ENCODE measurements around the gene MPND.

GRCh38 chr19:4363571-4364304 lies 20.4 kb downstream of the MPND start:
- no peak for TF ChIP-seq ZSCAN30 (tag by site-specific recombination; IDR thresholded peaks at IDR 0.05)
- no peak for TF ChIP-seq ZBTB21 (tag by site-specific recombination; IDR thresholded peaks at IDR 0.05)
- TF ChIP-seq REST (tag by site-specific recombination; IDR thresholded peaks at IDR 0.05), result no peak
- no peak for TF ChIP-seq ZNF274 (IDR thresholded peaks at IDR 0.05; ENCODE audit: low read length)
- TF ChIP-seq ZNF274 (tag by site-specific recombination; IDR thresholded peaks at IDR 0.05; ENCODE audit: borderline replicate concordance), result no peak
- TF ChIP-seq ELK4 (IDR thresholded peaks at IDR 0.05; ENCODE audit: borderline replicate concordance, low read depth, low read length), result no peak
- TF ChIP-seq CTCF (tag by site-specific recombination; IDR thresholded peaks at IDR 0.05), result no peak
- no peak for TF ChIP-seq ZNF146 (tag by site-specific recombination; IDR thresholded peaks at IDR 0.05)
- no peak for TF ChIP-seq GFI1B (tag by site-specific recombination; IDR thresholded peaks at IDR 0.05)
- TF ChIP-seq TRIM28 (IDR thresholded peaks at IDR 0.05; ENCODE audit: borderline replicate concordance, low read length), result no peak
- TF ChIP-seq ZBTB1 (tag by site-specific recombination; IDR thresholded peaks at IDR 0.05), result no peak
- no peak for TF ChIP-seq ZNF398 (tag by site-specific recombination; IDR thresholded peaks at IDR 0.05)
- no peak for TF ChIP-seq ZNF132 (tag by site-specific recombination; IDR thresholded peaks at IDR 0.05; ENCODE audit: borderline replicate concordance)
- no peak for TF ChIP-seq ZNF629 (tag by site-specific recombination; IDR thresholded peaks at IDR 0.05)

Measured in HEK293 (cell line).